GM13976 (cell line): Measurements from ENCODE around the gene YWHAB.

Experiments used
- DNase-seq: peaks from one replicate; pipeline ENCODE4 v3.0.0; 2012; ENCODE audit warnings: low spot score
- in situ Hi-C: fragments of 300-500 bp; cut with MboI; formaldehyde crosslinking; loops from one replicate; pipeline ENCODE4 v1.12.0; 2022; ENCODE audit warnings: low sequenced_read_pairs, mixed read lengths, inconsistent platforms; ENCODE audit not compliant: unreplicated experiment
- TF ChIP-seq, protein P1 (sequence below): IDR thresholded peaks from 2 replicates; pipeline ENCODE4 v1.5.1; 2012; ENCODE audit warnings: borderline replicate concordance, mild to moderate bottlenecking; ENCODE audit not compliant: insufficient read depth; ENCODE audit errors: extremely low read depth, missing control alignments, control extremely low read depth

YWHAB gene

DNA sequence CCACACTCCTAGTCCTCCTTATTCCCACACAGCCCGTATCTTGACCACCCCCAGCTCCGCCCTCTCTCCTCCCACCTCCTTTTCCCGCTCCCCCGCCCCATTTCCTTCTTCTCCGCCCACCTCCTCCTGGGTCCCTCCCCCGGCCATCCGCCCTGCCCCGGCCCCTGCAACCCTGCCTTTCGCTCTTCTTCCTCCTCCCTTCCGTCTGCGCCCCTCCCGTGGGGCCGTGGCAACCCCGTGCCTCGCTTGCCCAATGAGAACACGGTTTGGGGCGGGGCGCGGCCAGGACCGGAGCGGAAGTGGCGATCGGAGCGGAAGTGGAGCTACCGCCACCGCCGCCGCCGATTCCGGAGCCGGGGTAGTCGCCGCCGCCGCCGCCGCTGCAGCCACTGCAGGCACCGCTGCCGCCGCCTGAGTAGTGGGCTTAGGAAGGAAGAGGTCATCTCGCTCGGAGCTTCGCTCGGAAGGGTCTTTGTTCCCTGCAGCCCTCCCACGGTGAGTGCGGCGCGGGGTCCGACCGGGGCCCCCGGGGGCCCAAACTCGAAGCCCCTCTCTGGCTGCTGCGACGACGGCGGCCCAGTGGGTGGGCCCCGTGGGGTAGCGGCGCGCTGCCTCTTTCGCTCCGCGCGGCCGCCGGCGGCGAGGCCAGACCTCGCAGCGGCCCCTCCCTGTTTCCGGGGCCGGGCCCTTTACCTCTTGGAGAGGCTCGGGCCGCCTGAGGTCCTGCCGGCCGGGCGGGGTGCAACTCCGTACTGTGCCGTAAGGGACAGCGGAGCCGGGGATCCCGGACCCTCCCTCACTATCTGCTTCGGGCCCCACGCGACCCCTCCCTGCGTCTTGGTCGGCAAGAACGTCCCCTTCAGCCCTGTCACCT, at the start of gene YWHAB:
Gene YWHAB (plus strand): TSS at position 314 of the 874 bp plus-strand sequence. CDS start 15,829 bp downstream, outside the sequence.
- in situ Hi-C loops = no loop called here
- TF ChIP-seq, protein P1, sequence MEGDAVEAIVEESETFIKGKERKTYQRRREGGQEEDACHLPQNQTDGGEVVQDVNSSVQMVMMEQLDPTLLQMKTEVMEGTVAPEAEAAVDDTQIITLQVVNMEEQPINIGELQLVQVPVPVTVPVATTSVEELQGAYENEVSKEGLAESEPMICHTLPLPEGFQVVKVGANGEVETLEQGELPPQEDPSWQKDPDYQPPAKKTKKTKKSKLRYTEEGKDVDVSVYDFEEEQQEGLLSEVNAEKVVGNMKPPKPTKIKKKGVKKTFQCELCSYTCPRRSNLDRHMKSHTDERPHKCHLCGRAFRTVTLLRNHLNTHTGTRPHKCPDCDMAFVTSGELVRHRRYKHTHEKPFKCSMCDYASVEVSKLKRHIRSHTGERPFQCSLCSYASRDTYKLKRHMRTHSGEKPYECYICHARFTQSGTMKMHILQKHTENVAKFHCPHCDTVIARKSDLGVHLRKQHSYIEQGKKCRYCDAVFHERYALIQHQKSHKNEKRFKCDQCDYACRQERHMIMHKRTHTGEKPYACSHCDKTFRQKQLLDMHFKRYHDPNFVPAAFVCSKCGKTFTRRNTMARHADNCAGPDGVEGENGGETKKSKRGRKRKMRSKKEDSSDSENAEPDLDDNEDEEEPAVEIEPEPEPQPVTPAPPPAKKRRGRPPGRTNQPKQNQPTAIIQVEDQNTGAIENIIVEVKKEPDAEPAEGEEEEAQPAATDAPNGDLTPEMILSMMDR = no peak

DNA sequence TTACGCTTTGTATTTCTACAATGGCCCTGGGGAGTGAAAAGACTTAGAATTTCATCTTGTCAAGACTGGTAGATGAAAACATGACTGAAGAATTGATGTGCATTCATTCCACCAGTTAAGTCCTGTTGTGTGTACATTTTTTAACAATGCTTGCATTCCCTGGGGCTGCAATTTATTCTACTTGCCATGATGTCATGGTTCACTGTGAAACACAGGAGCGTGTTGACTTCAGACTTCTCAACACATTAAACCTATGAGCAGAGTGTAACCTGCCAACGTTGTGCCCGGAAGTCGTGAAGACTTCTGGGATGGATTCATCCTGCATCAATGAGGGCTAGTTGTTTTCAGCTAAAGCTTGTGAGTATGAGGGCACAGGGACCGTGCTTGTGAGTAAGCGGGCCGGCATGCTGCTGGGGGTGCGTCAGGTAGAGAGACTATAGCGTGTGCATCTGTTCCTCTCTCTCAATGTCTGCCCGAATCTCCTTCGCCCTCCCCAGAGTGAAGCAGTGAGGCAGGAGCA, 48.8 kb upstream of the YWHAB start:
- TF ChIP-seq, protein P1 = no peak
- in situ Hi-C loops = no loop called here
- no peak for DNase-seq

More for the DNA sequence above, at the start of gene YWHAB:
- DNase-seq = peak; percentile 98

DNA sequence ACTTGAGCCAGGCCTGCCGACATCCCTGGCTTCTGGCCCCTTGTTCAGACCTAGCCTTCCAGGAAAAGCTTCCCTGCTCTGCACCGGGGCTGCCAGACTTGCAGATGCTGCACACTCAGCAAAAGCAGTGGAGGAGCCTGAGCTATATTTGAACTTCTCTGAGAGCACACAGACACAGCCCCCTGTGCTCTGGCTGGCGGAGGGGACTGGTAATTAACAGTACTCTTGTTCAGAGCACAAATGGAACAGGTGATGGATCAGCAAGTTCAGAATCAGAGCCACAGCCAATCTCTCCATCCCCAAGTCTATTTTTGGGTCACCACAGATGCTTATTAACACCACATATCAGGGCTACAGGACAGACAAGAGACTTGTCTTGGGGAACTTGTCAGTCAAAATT, 47.6 kb upstream of the YWHAB start:
- in situ Hi-C loops = no loop called here
- no peak for DNase-seq

DNA sequence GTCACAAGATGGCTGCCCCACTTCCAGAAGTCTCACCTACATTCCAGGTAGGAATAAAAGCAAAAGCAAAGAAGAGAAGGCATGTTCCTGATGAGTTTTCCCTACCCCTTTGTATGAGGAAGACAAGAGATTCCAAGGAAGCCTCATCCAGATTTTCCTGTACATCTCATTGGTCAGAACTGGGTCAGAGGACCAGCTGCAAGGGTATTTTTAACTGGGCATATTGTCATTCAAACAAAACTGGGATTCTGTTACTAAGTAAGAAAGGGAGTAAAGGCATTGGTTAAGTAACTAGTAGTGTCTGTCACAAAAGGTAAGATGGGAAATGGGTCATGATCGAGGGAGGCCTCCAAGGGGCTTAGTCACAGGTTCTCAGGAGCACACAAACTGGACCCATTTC, 47.0 kb upstream of the YWHAB start:
- TF ChIP-seq, protein P1 = no peak
- DNase-seq = no peak
- in situ Hi-C loops = no loop called here

More for the DNA sequence above, 47.6 kb upstream of the YWHAB start:
- TF ChIP-seq, protein P1 = no peak

DNA sequence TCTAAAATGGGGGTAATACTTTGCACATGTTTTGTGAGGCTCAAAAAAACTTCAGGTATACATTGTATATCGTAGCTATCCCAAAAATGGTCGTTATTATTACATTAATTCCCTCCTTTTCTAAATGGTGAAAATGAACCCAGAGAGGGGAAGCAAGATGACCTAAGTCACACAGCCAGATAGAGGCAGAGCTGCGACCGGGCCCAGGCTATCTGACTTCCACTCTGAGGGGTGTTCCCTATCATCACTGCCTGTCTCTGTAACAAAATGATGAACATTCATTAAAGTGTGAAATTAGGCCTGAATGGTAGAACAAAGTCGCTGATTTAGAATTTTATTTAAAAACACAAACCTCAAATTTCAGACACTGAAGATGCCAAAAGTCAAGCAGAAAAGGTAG, 46.0 kb upstream of the YWHAB start:
- in situ Hi-C loops = no loop called here
- TF ChIP-seq, protein P1 = no peak
- no peak for DNase-seq

DNA sequence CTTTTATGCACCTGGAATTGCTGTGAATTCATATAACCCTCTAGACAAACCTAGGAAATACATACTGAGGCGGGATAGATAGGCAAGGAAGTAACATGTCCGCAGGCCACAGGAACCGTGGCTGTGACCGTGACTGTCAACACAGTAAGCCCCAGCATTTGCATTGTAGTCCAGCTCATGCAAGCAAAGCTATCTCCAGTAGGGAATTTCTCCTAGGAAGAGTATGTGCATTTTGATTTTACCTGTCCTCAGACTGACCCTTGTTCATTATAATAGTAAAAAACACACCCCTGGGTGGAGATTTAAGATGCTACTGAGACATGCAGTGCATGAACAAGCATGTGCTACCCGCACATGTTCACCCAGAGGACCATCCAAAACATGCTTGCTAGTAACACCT, 44.7 kb upstream of the YWHAB start:
- in situ Hi-C loops = no loop called here
- TF ChIP-seq, protein P1 = no peak
- DNase-seq = no peak

DNA sequence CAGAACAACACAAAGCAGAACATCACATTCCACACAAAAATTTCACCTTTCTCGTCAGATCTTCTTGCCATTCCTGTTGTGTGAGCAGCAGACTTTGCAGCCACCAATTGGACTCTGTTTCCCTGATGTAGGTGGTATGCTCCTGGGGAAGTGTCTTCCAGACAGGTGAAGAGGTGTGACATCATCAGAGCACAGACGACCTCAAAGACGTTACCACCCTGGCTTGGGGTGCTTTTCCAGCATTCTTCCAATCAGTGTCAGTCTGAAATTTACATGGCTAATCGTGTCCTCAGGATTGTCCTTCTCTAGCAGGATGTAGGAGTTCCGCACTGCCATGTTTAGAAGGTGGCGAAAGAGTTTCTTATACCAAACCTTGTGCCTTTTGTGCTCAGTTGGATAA, 43.5 kb upstream of the YWHAB start:
- no peak for DNase-seq
- TF ChIP-seq, protein P1 = no peak
- in situ Hi-C loops = no loop called here
